ENCODE results near the gene HOXA9.

The HOXA9 gene

GRCh38 chr7:27138985-27139333 is 26.4 kb downstream of the HOXA9 start:
- Histone ChIP-seq H3K9ac (ENCODE audit: low read length) (no peak overlapping the region), H3K27me3 (ENCODE audit: control insufficient read depth, insufficient read depth, low read length) (no peaks in the 10 kb centered on the region), H3K36me3 (ENCODE audit: control insufficient read depth, insufficient read depth, low read length) (peaks cover 2% of the 10 kb centered on the region), H3K4me3 (ENCODE audit: low read length) (peak overlapping the region; percentile 61), H3K27ac (ENCODE audit: low read depth, low read length) (peak overlapping the region; percentile 74), H3K4me1 (ENCODE audit: control insufficient read depth, insufficient read depth, low read length) (peaks cover 26% of the 10 kb centered on the region)

- peak overlapping the region; percentile 74 for H3K27ac ChIP-seq (ENCODE audit: low read depth, low read length)
- H3K27me3 ChIP-seq (ENCODE audit: control insufficient read depth, insufficient read depth, low read length): no peaks in the 10 kb centered on the region
- peaks cover 30% of the 10 kb centered on the region for H3K4me1 ChIP-seq (ENCODE audit: control insufficient read depth, insufficient read depth, low read length)
- H3K4me3 ChIP-seq (ENCODE audit: low read length): peak overlapping the region; percentile 44
- no peaks in the 10 kb centered on the region for H3K36me3 ChIP-seq (ENCODE audit: control insufficient read depth, insufficient read depth, low read length)
- no peak overlapping the region for H3K9ac ChIP-seq (ENCODE audit: low read length)
Measured at GRCh38 chr7:27138472-27138871, 26.9 kb downstream of the HOXA9 start.

GRCh38 chr7:27137640-27138315 is 27.6 kb downstream of the HOXA9 start:
- Histone ChIP-seq H3K27me3 (ENCODE audit: control insufficient read depth, insufficient read depth, low read length) (no peaks in the 10 kb centered on the region), H3K4me3 (ENCODE audit: low read length) (peak overlapping the region; percentile 44), H3K27ac (ENCODE audit: low read depth, low read length) (peak overlapping the region; percentile 74), H3K9ac (ENCODE audit: low read length) (no peak overlapping the region), H3K4me1 (ENCODE audit: control insufficient read depth, insufficient read depth, low read length) (peaks cover 37% of the 10 kb centered on the region), H3K36me3 (ENCODE audit: control insufficient read depth, insufficient read depth, low read length) (no peaks in the 10 kb centered on the region)

GRCh38 chr7:27134392-27134791 is 30.9 kb downstream of the HOXA9 start:
- Histone ChIP-seq H3K4me1 (ENCODE audit: control insufficient read depth, insufficient read depth, low read length) (peaks cover 44% of the 10 kb centered on the region), H3K27me3 (ENCODE audit: control insufficient read depth, insufficient read depth, low read length) (no peaks in the 10 kb centered on the region), H3K36me3 (ENCODE audit: control insufficient read depth, insufficient read depth, low read length) (no peaks in the 10 kb centered on the region), H3K9ac (ENCODE audit: low read length) (no peak overlapping the region), H3K27ac (ENCODE audit: low read depth, low read length) (peak overlapping the region; percentile 54), H3K4me3 (ENCODE audit: low read length) (no peak overlapping the region)

- Histone ChIP-seq H3K4me3 (ENCODE audit: low read length) (no peak overlapping the region), H3K27ac (ENCODE audit: low read depth, low read length) (peak overlapping the region; percentile 54)
Measured at GRCh38 chr7:27133409-27134231, 31.7 kb downstream of the HOXA9 start.

GRCh38 chr7:27132978-27133377 is 32.4 kb downstream of the HOXA9 start:
- no peaks in the 10 kb centered on the region for H3K27me3 ChIP-seq (ENCODE audit: control insufficient read depth, insufficient read depth, low read length)
- no peak overlapping the region for H3K9ac ChIP-seq (ENCODE audit: low read length)
- no peak overlapping the region for H3K4me3 ChIP-seq (ENCODE audit: low read length)
- peak overlapping the region; percentile 54 for H3K27ac ChIP-seq (ENCODE audit: low read depth, low read length)
- H3K4me1 ChIP-seq (ENCODE audit: control insufficient read depth, insufficient read depth, low read length): peaks cover 56% of the 10 kb centered on the region
- no peaks in the 10 kb centered on the region for H3K36me3 ChIP-seq (ENCODE audit: control insufficient read depth, insufficient read depth, low read length)

More at GRCh38 chr7:27133409-27134231, 31.7 kb downstream of the HOXA9 start:
- no peaks in the 10 kb centered on the region for H3K36me3 ChIP-seq (ENCODE audit: control insufficient read depth, insufficient read depth, low read length)
- H3K4me1 ChIP-seq (ENCODE audit: control insufficient read depth, insufficient read depth, low read length): peaks cover 51% of the 10 kb centered on the region
- no peak overlapping the region for H3K9ac ChIP-seq (ENCODE audit: low read length)
- H3K27me3 ChIP-seq (ENCODE audit: control insufficient read depth, insufficient read depth, low read length): no peaks in the 10 kb centered on the region

GRCh38 chr7:27132214-27132613 is 33.1 kb downstream of the HOXA9 start:
- no peaks in the 10 kb centered on the region for H3K27me3 ChIP-seq (ENCODE audit: control insufficient read depth, insufficient read depth, low read length)
- H3K4me3 ChIP-seq (ENCODE audit: low read length): no peak overlapping the region
- no peak overlapping the region for H3K9ac ChIP-seq (ENCODE audit: low read length)
- H3K4me1 ChIP-seq (ENCODE audit: control insufficient read depth, insufficient read depth, low read length): peaks cover 60% of the 10 kb centered on the region
- no peak overlapping the region for H3K27ac ChIP-seq (ENCODE audit: low read depth, low read length)
- no peaks in the 10 kb centered on the region for H3K36me3 ChIP-seq (ENCODE audit: control insufficient read depth, insufficient read depth, low read length)

GRCh38 chr7:27131390-27131819 is 33.9 kb downstream of the HOXA9 start:
- Histone ChIP-seq H3K9ac (ENCODE audit: low read length) (peak overlapping the region; percentile 78), H3K36me3 (ENCODE audit: control insufficient read depth, insufficient read depth, low read length) (no peaks in the 10 kb centered on the region), H3K27me3 (ENCODE audit: control insufficient read depth, insufficient read depth, low read length) (no peaks in the 10 kb centered on the region), H3K27ac (ENCODE audit: low read depth, low read length) (peak overlapping the region; percentile 85), H3K4me3 (ENCODE audit: low read length) (peak overlapping the region; percentile 89), H3K4me1 (ENCODE audit: control insufficient read depth, insufficient read depth, low read length) (peaks cover 59% of the 10 kb centered on the region)

GRCh38 chr7:27130540-27131389 is 34.6 kb downstream of the HOXA9 start, which contains the start of gene HOXA4:
HOXA4 (minus strand) TSS chr7:27130757; CDS start chr7:27130733, 24 bp downstream.
- Histone ChIP-seq H3K27ac (ENCODE audit: low read depth, low read length) (peak within 1 kb of the TSS; percentile 85), H3K4me1 (ENCODE audit: control insufficient read depth, insufficient read depth, low read length) (peaks cover 53% of the 10 kb centered on the region), H3K4me3 (ENCODE audit: low read length) (peak within 1 kb of the TSS; percentile 89), H3K36me3 (ENCODE audit: control insufficient read depth, insufficient read depth, low read length) (no peaks in the 10 kb centered on the region), H3K27me3 (ENCODE audit: control insufficient read depth, insufficient read depth, low read length) (no peaks in the 10 kb centered on the region), H3K9ac (ENCODE audit: low read length) (peak within 1 kb of the TSS; percentile 78)

- Histone ChIP-seq H3K4me1 (ENCODE audit: control insufficient read depth, insufficient read depth, low read length) (peaks cover 53% of the 10 kb centered on the region), H3K36me3 (ENCODE audit: control insufficient read depth, insufficient read depth, low read length) (no peaks in the 10 kb centered on the region), H3K9ac (ENCODE audit: low read length) (no peak overlapping the region), H3K27me3 (ENCODE audit: control insufficient read depth, insufficient read depth, low read length) (no peaks in the 10 kb centered on the region), H3K27ac (ENCODE audit: low read depth, low read length) (peak overlapping the region; percentile 83), H3K4me3 (ENCODE audit: low read length) (peak overlapping the region; percentile 75)
Measured at GRCh38 chr7:27129729-27130539, 35.4 kb downstream of the HOXA9 start.

- peak overlapping the region; percentile 75 for H3K4me3 ChIP-seq (ENCODE audit: low read length)
- no peaks in the 10 kb centered on the region for H3K36me3 ChIP-seq (ENCODE audit: control insufficient read depth, insufficient read depth, low read length)
- H3K27ac ChIP-seq (ENCODE audit: low read depth, low read length): peak overlapping the region; percentile 83
- H3K27me3 ChIP-seq (ENCODE audit: control insufficient read depth, insufficient read depth, low read length): no peaks in the 10 kb centered on the region
- H3K4me1 ChIP-seq (ENCODE audit: control insufficient read depth, insufficient read depth, low read length): peaks cover 47% of the 10 kb centered on the region
- no peak overlapping the region for H3K9ac ChIP-seq (ENCODE audit: low read length)
Measured at GRCh38 chr7:27128776-27129728, 36.3 kb downstream of the HOXA9 start.

Data from rectal smooth muscle tissue (tissue), 1 donor.